ENCODE data around the gene LRRC8C. TPM values are rescaled to one million over a fixed set of nuclear protein-coding genes. Genes with fewer than 3 reads are reported as not detected.

Gene LRRC8C
- total and polyA plus RNA-seq, 2 of the 8 experiments (the other 6 are each of a cell fraction or from before 2014, with no cell fraction given) = 1.1 to 2.1 TPM

GRCh38 chr1:89706700-89707012 lies 73.7 kb downstream of the LRRC8C start:
- no peak overlapping the region for H4K8ac ChIP-seq (ENCODE audit: extremely low read depth, insufficient read depth, low read length)
- H3K9me3 ChIP-seq (ENCODE audit: insufficient read depth in 2 of 2, low read depth in 1 of 2, low read length in 1 of 2) = no peaks in the 10 kb centered on the region
- no peaks in the 10 kb centered on the region for H3K79me1 ChIP-seq (ENCODE audit: low read depth, low read length)
- no peaks in the 10 kb centered on the region for H3K79me2 ChIP-seq (ENCODE audit: control insufficient read depth in 1 of 2, insufficient read depth in 2 of 2, low read length in 2 of 2)
- H2AK5ac ChIP-seq (ENCODE audit: low read depth, low read length) = no peak overlapping the region
- no peak overlapping the region for H3K18ac ChIP-seq (ENCODE audit: extremely low read depth, low read length)
- FAIRE-seq = no peak
- no peaks in the 10 kb centered on the region for H3K27me3 ChIP-seq (replicated peaks in 1 of 4; ENCODE audit: control insufficient read depth in 3 of 4, extremely low read depth in 1 of 4, insufficient read depth in 3 of 4, low read length in 3 of 4)
- no peak overlapping the region for H2BK5ac ChIP-seq (ENCODE audit: low read depth, low read length)
- no peak overlapping the region for H3K27ac ChIP-seq (ENCODE audit: low read depth, low read length)
- H2AFZ ChIP-seq (ENCODE audit: low read length) = no peak overlapping the region
- H3K4ac ChIP-seq (replicated peaks; ENCODE audit: insufficient read length, low read depth, low read length) = no peak overlapping the region
- CTCF ChIA-PET (ENCODE audit: partially characterized antibody) = interaction anchor here (1.2 kb wide), 2 partner anchors 56 to 223 kb away, joined by 3 read pairs; no protein-coding TSS in a partner anchor
- H3K9ac ChIP-seq (replicated peaks in 1 of 4; ENCODE audit: extremely low read depth in 1 of 4, low read depth in 3 of 4, low read length in 3 of 4) = no peak overlapping the region
- no peaks in the 10 kb centered on the region for H4K20me1 ChIP-seq (replicated peaks in 1 of 2; ENCODE audit: control insufficient read depth in 1 of 2, insufficient read depth in 2 of 2, low read length in 2 of 2)
- no peak overlapping the region for H4K91ac ChIP-seq (replicated peaks; ENCODE audit: insufficient read length, low read length)
- H3K23me2 ChIP-seq (ENCODE audit: low read depth, low read length) = no peaks in the 10 kb centered on the region
- no peak overlapping the region for H3K56ac ChIP-seq (replicated peaks; ENCODE audit: insufficient read length, low read depth, low read length)
- POLR2A ChIA-PET (ENCODE audit: partially characterized antibody) = interaction anchor here (1.1 kb wide), 1 partner anchor 11 kb away, joined by 3 read pairs; no protein-coding TSS in a partner anchor
- H2BK120ac ChIP-seq (replicated peaks; ENCODE audit: low read depth, low read length) = no peak overlapping the region
- H3K14ac ChIP-seq (ENCODE audit: insufficient read length) = no peak overlapping the region
- H2BK15ac ChIP-seq (ENCODE audit: low read length) = no peak overlapping the region
- H3K36me3 ChIP-seq (ENCODE audit: control insufficient read depth in 2 of 4, insufficient read depth in 4 of 4, low read length in 3 of 4) = no peaks in the 10 kb centered on the region
- no peak overlapping the region for H3K4me2 ChIP-seq (ENCODE audit: insufficient read depth in 1 of 2, low read depth in 2 of 2, low read length in 2 of 2)
- H3K23ac ChIP-seq (ENCODE audit: insufficient read length) = no peak overlapping the region
- H4K5ac ChIP-seq (ENCODE audit: insufficient read length, low read depth, low read length) = no peak overlapping the region
- no peak overlapping the region for H2BK12ac ChIP-seq (ENCODE audit: low read depth, low read length)
- H3K4me1 ChIP-seq (replicated peaks in 1 of 4; ENCODE audit: control insufficient read depth in 3 of 4, insufficient read depth in 4 of 4, low read length in 3 of 4) = peaks cover 0 to 6% (median 0%) of the 10 kb centered on the region in 4 experiments; a peak in 2 of 7 replicates
- no peak for TF ChIP-seq RFX5 (IDR thresholded peaks at IDR 0.05; ENCODE audit: borderline replicate concordance, low read depth, low read length)
- TF ChIP-seq CTBP2 (IDR thresholded peaks at IDR 0.05; ENCODE audit: borderline replicate concordance, insufficient read depth, insufficient read length, low read length) = no peak
- no peak for TF ChIP-seq RNF2 (IDR thresholded peaks at IDR 0.05; ENCODE audit: borderline replicate concordance, low read depth, low read length, missing control alignments, poor library complexity, severe bottlenecking)
- TF ChIP-seq CEBPB (IDR thresholded peaks at IDR 0.05; ENCODE audit: low read depth, low read length) = no peak
- no peak for TF ChIP-seq KDM1A (IDR thresholded peaks at IDR 0.05; ENCODE audit: borderline replicate concordance, low read length)
- TF ChIP-seq TCF12 (IDR thresholded peaks at IDR 0.05; ENCODE audit: low read depth, low read length) = no peak
- no peak for TF ChIP-seq SP1 (IDR thresholded peaks at IDR 0.05; ENCODE audit: low read depth, low read length)
- no peak for TF ChIP-seq PHF8 (conservative IDR thresholded peaks at IDR 0.05; ENCODE audit: low read depth, low read length)
- no peak for TF ChIP-seq GTF2F1 (IDR thresholded peaks at IDR 0.05; ENCODE audit: borderline replicate concordance, low read depth, low read length)
- TF ChIP-seq GABPA (IDR thresholded peaks at IDR 0.05; ENCODE audit: borderline replicate concordance, insufficient read depth, low read length) = no peak
- no peak for TF ChIP-seq JUN (IDR thresholded peaks at IDR 0.05; ENCODE audit: low read depth, low read length)
- no peak for TF ChIP-seq RXRA (IDR thresholded peaks at IDR 0.05; ENCODE audit: insufficient read depth, low read depth, low read length)
- TF ChIP-seq, protein P1, sequence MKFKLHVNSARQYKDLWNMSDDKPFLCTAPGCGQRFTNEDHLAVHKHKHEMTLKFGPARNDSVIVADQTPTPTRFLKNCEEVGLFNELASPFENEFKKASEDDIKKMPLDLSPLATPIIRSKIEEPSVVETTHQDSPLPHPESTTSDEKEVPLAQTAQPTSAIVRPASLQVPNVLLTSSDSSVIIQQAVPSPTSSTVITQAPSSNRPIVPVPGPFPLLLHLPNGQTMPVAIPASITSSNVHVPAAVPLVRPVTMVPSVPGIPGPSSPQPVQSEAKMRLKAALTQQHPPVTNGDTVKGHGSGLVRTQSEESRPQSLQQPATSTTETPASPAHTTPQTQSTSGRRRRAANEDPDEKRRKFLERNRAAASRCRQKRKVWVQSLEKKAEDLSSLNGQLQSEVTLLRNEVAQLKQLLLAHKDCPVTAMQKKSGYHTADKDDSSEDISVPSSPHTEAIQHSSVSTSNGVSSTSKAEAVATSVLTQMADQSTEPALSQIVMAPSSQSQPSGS (IDR thresholded peaks at IDR 0.05; ENCODE audit: low read length) = no peak
- no peak overlapping the region for H3K4me3 ChIP-seq (ENCODE audit: extremely low read depth in 1 of 4, insufficient read depth in 2 of 4, low read depth in 3 of 4, low read length in 4 of 4)
- no peak for DNase-seq (ENCODE audit: low read depth in 1 of 2, low spot score in 2 of 2)
- no peak overlapping the region for H2BK20ac ChIP-seq (ENCODE audit: low read length)

All from H1 (cell line).